GM23338 (cell line): ENCODE results near the gene RASA3. TPM values are rescaled to one million over a fixed set of nuclear protein-coding genes. Genes with fewer than 3 reads are reported as not detected.

Experiments used
- ATAC-seq: fragments of 200-7000 bp; cut with Tn5 transposase; 3 replicates; pipeline ENCODE4 v1.9.1; 2020
- DNase-seq: peaks from one replicate; pipeline ENCODE4 v3.0.0-alpha.2; 2015; ENCODE audit warnings: low spot score
- H2AFZ ChIP-seq: fragments of 200-600 bp; sonication (generic); 2 replicates; pipeline ENCODE4 v1.8.0; 2016; ENCODE audit warnings: antibody characterized with exemption, mild to moderate bottlenecking, moderate library complexity
- H3F3A ChIP-seq: fragments of 200-600 bp; sonication (generic); replicated peaks from 2 replicates; pipeline ENCODE4 v1.8.0; 2017; ENCODE audit warnings: antibody characterized with exemption, mixed run types, low read depth
- H3K27ac ChIP-seq: fragments of 200-600 bp; sonication (generic); 2 replicates; pipeline ENCODE4 v1.6.1; 2016; ENCODE audit warnings: low read depth
- H3K27me3 ChIP-seq: fragments of 200-600 bp; sonication (generic); 2 replicates; pipeline ENCODE4 v1.8.0; 2016; ENCODE audit warnings: mild to moderate bottlenecking, mixed run types, moderate library complexity; ENCODE audit not compliant: insufficient read depth
- H3K36me3 ChIP-seq: fragments of 200-600 bp; sonication (generic); 2 replicates; pipeline ENCODE4 v1.8.0; 2016; ENCODE audit warnings: mild to moderate bottlenecking; ENCODE audit not compliant: insufficient read depth
- H3K4me1 ChIP-seq: fragments of 200-600 bp; sonication (generic); 2 replicates; pipeline ENCODE4 v1.8.0; 2016; ENCODE audit warnings: mild to moderate bottlenecking, moderate library complexity; ENCODE audit not compliant: insufficient read depth
- H3K4me2 ChIP-seq: fragments of 200-600 bp; sonication (generic); 2 replicates; pipeline ENCODE4 v1.7.1; 2017; ENCODE audit warnings: mixed run types
- H3K4me3 ChIP-seq: fragments of 200-600 bp; sonication (generic); 2 replicates; pipeline ENCODE4 v1.6.1; 2016; ENCODE audit warnings: mixed run types
- H3K79me2 ChIP-seq: fragments of 200-600 bp; sonication (generic); replicated peaks from 2 replicates; pipeline ENCODE4 v1.8.0; 2017; ENCODE audit warnings: mild to moderate bottlenecking; ENCODE audit not compliant: insufficient read depth
- H3K9me2 ChIP-seq: fragments of 200-600 bp; sonication (generic); 2 replicates; pipeline ENCODE4 v1.8.0; 2017; ENCODE audit not compliant: insufficient read depth
- H4K20me1 ChIP-seq: fragments of 200-600 bp; sonication (generic); replicated peaks from 2 replicates; pipeline ENCODE4 v1.8.0; 2017; ENCODE audit warnings: mild to moderate bottlenecking; ENCODE audit not compliant: insufficient read depth
- H3K27ac Mint-ChIP-seq: 2 replicates; pipeline ENCODE4 v1.8.0; 2020; ENCODE audit warnings: inconsistent platforms, mild to moderate bottlenecking, moderate library complexity, mixed read lengths
- H3K27me3 Mint-ChIP-seq: 3 replicates; pipeline ENCODE4 v1.8.0; 2022; ENCODE audit warnings: low read depth, mild to moderate bottlenecking, moderate library complexity, mixed read lengths, inconsistent platforms; ENCODE audit not compliant: insufficient read depth, poor library complexity
- H3K36me3 Mint-ChIP-seq: 3 replicates; pipeline ENCODE4 v1.8.0; 2021; ENCODE audit warnings: low read depth, mild to moderate bottlenecking, inconsistent platforms, moderate library complexity, mixed read lengths
- H3K4me1 Mint-ChIP-seq: 3 replicates; pipeline ENCODE4 v1.8.0; 2020; ENCODE audit warnings: mild to moderate bottlenecking, inconsistent platforms, mixed read lengths
- H3K4me3 Mint-ChIP-seq: 3 replicates; pipeline ENCODE4 v1.8.0; 2021; ENCODE audit warnings: moderate library complexity, mild to moderate bottlenecking, inconsistent platforms, mixed read lengths
- H3K9me3 Mint-ChIP-seq: 3 replicates; pipeline ENCODE4 v1.8.0; 2020; ENCODE audit warnings: moderate library complexity, mild to moderate bottlenecking, inconsistent platforms, mixed read lengths
- CREB1 ChIP-seq: fragments of 250-450 bp; sonication (Bioruptor Pico); IDR thresholded peaks from 2 replicates; pipeline ENCODE4 v1.5.0; 2020; ENCODE audit warnings: low read depth, mild to moderate bottlenecking, moderate library complexity
- CTCF ChIP-seq, 2 experiments: fragments of 200-600 bp in 1 of 2; sonication (generic) in 1 of 2; conservative IDR thresholded peaks; 2 replicates each; pipeline versions ENCODE4 v1.5.1 to v1.6.1; 2016 to 2017; ENCODE audit warnings: antibody characterized with exemption in 2 of 2, low read depth in 2 of 2, mild to moderate bottlenecking in 2 of 2, moderate library complexity in 1 of 2
- ETS1 ChIP-seq: IDR thresholded peaks from 2 replicates; pipeline ENCODE4 v1.6.1; 2016; ENCODE audit warnings: antibody characterized with exemption
- EZH2 ChIP-seq: fragments of 200-600 bp; sonication (generic); IDR thresholded peaks from one replicate; pipeline ENCODE4 v1.8.0; 2017; ENCODE audit warnings: antibody characterized with exemption, mild to moderate bottlenecking, low read depth; ENCODE audit not compliant: unreplicated experiment
- EZH2phosphoT487 ChIP-seq: fragments of 200-600 bp; sonication (generic); IDR thresholded peaks from one replicate; pipeline ENCODE4 v1.8.1; 2018; ENCODE audit warnings: antibody characterized with exemption; ENCODE audit not compliant: unreplicated experiment
- JUNB ChIP-seq: IDR thresholded peaks from one replicate; pipeline ENCODE4 v1.6.1; 2016; ENCODE audit warnings: antibody characterized with exemption; ENCODE audit not compliant: unreplicated experiment
- NANOG ChIP-seq: IDR thresholded peaks from 2 replicates; pipeline ENCODE4 v1.6.1; 2016; ENCODE audit warnings: antibody characterized with exemption, borderline replicate concordance
- POLR2AphosphoS5 ChIP-seq: IDR thresholded peaks from 2 replicates; pipeline ENCODE4 v1.6.1; 2016; ENCODE audit warnings: antibody characterized with exemption, low read depth
- REST ChIP-seq: IDR thresholded peaks from one replicate; pipeline ENCODE4 v1.6.1; 2018; ENCODE audit warnings: antibody characterized with exemption; ENCODE audit not compliant: unreplicated experiment
- STAT1 ChIP-seq: IDR thresholded peaks from one replicate; pipeline ENCODE4 v1.6.1; 2016; ENCODE audit warnings: antibody characterized with exemption; ENCODE audit not compliant: unreplicated experiment
- ZNF114 ChIP-seq: fragments of 250-450 bp; sonication (Bioruptor Pico); IDR thresholded peaks from 2 replicates; pipeline ENCODE4 v1.5.0; 2020; ENCODE audit warnings: mild to moderate bottlenecking, moderate library complexity
- ZNF331 ChIP-seq: fragments of 250-450 bp; sonication (Bioruptor Pico); IDR thresholded peaks from 2 replicates; pipeline ENCODE4 v1.5.0; 2020; ENCODE audit warnings: low read depth, mild to moderate bottlenecking, moderate library complexity
- ZNF462 ChIP-seq: fragments of 250-450 bp; sonication (Bioruptor Pico); IDR thresholded peaks from 2 replicates; pipeline ENCODE4 v1.5.0; 2020; ENCODE audit warnings: mild to moderate bottlenecking, moderate library complexity
- polyA plus RNA-seq: library from polyadenylated mRNA; unstranded; fragments of >200 nt; fragmentation: Nextera tagmentation; extraction: Ambion mirVana; gene quantifications from 2 replicates; pipeline ENCODE4 v1.2.1, GENCODE V29; 2016
- total RNA-seq: library from RNA; depleted of rRNA; stranded (reverse); fragments of >200 nt; shearing (Covaris generic); gene quantifications from 2 replicates; pipeline ENCODE4 v1.2.3, GENCODE V29; 2014

The RASA3 gene
- total and polyA plus RNA-seq, 2 experiments from 2014 or later = 11.2 to 20.7 TPM

GRCh38 chr13:114020750-114021463, 111.5 kb downstream of the RASA3 start:
- no peaks in the 10 kb centered on the region for H3K36me3 ChIP-seq
- no peak for TF ChIP-seq CTCF (conservative IDR thresholded peaks at IDR 0.05; ENCODE audit: low read depth in 2 of 2)
- TF ChIP-seq ZNF331 (CRISPR knock-in tag) = no peak
- TF ChIP-seq JUNB = no peak
- no peak for TF ChIP-seq REST
- TF ChIP-seq EZH2phosphoT487 = no peak
- no peak for TF ChIP-seq POLR2AphosphoS5
- TF ChIP-seq ETS1 = no peak
- no peak for TF ChIP-seq ZNF462 (CRISPR knock-in tag)
- no peak for TF ChIP-seq STAT1
- TF ChIP-seq ZNF114 (CRISPR knock-in tag) = no peak
- no peak for TF ChIP-seq EZH2
- TF ChIP-seq CREB1 (CRISPR knock-in tag) = no peak
- no peak for TF ChIP-seq NANOG
- no peaks in the 10 kb centered on the region for H3K79me2 ChIP-seq
- no peaks in the 10 kb centered on the region for H3K9me2 ChIP-seq
- H3K36me3 Mint-ChIP-seq = peaks cover 9% of the 10 kb centered on the region; the same call in 2 of the 3 replicates
- no peak overlapping the region for H2AFZ ChIP-seq
- no peak for DNase-seq
- no peaks in the 10 kb centered on the region for H3K4me1 ChIP-seq
- peak overlapping the region; percentile 27; the same call in 1 of the 2 replicates for H3K27ac Mint-ChIP-seq
- H3K4me2 ChIP-seq = no peak overlapping the region
- H3F3A ChIP-seq = no peaks in the 10 kb centered on the region
- ATAC-seq = no peak
- no peaks in the 10 kb centered on the region for H3K9me3 Mint-ChIP-seq
- H3K27ac ChIP-seq = no peak overlapping the region
- H3K4me3 Mint-ChIP-seq = no peak overlapping the region
- no peaks in the 10 kb centered on the region for H3K27me3 ChIP-seq
- H3K27me3 Mint-ChIP-seq = peaks cover 8% of the 10 kb centered on the region
- H3K4me3 ChIP-seq = no peak overlapping the region
- peaks cover 8% of the 10 kb centered on the region for H3K4me1 Mint-ChIP-seq
- no peaks in the 10 kb centered on the region for H4K20me1 ChIP-seq
